Gastrocnemius medialis (tissue), 4 donors: ENCODE measurements around the gene SULT6B1. TPM values are rescaled to one million over a fixed set of nuclear protein-coding genes. Genes with fewer than 3 reads are reported as not detected.

Experiments used
- ATAC-seq, 2 donors: fragments of 150-250 bp; one replicate each; pipeline ENCODE4 v1.9.1; 2016
- DNase-seq, 2 donors: peaks; one replicate each; pipeline ENCODE4 v3.0.0-alpha.2; 2019
- H3K27ac ChIP-seq, 4 donors: fragments of 200-600 bp; sonication (generic); 1 replicate in 1 of 4; 2 replicates in 3 of 4; pipeline ENCODE4 v1.5.1; 2016 to 2018; ENCODE audit warnings: mild to moderate bottlenecking in 2 of 4, moderate library complexity in 1 of 4
- H3K27me3 ChIP-seq, 3 donors: fragments of 200-600 bp; sonication (generic) in 2 of 3; 1 replicate in 1 of 3; 2 replicates in 2 of 3; pipeline versions ENCODE4 v1.5.1 to v1.6.0; 2016 to 2019; ENCODE audit warnings: mild to moderate bottlenecking in 1 of 3, moderate library complexity in 1 of 3
- H3K36me3 ChIP-seq, 2 donors: fragments of 200-600 bp; sonication (generic) in 1 of 2; one replicate each; pipeline ENCODE4 v1.5.1; 2017 to 2018
- H3K4me1 ChIP-seq, 2 donors: fragments of 200-600 bp; sonication (generic) in 1 of 2; one replicate each; pipeline ENCODE4 v1.5.1; 2016 to 2017; ENCODE audit warnings: mild to moderate bottlenecking in 2 of 2
- H3K4me3 ChIP-seq, 4 donors: fragments of 200-600 bp; sonication (generic) in 3 of 4; 1 replicate in 1 of 4; 2 replicates in 3 of 4; pipeline ENCODE4 v1.5.1; 2016 to 2019; ENCODE audit warnings: mild to moderate bottlenecking in 2 of 4
- H3K9me3 ChIP-seq, 3 donors: fragments of 200-600 bp; sonication (generic) in 2 of 3; 1 replicate in 1 of 3; 2 replicates in 2 of 3; pipeline ENCODE4 v1.5.1; 2016 to 2019
- CTCF ChIP-seq, 5 experiments: fragments of 450-650 bp in 3 of 5; fragments of 200-600 bp in 2 of 5; sonication (generic) in 2 of 5; IDR thresholded peaks in 4 of 5; conservative IDR thresholded peaks in 1 of 5; 1 replicate in 4 of 5; 2 replicates in 1 of 5; pipeline ENCODE4 v1.5.1; 2016 to 2019; ENCODE audit warnings: antibody characterized with exemption in 5 of 5, mild to moderate bottlenecking in 3 of 5, moderate library complexity in 3 of 5
- POLR2A ChIP-seq, 2 donors: fragments of 450-650 bp; IDR thresholded peaks; one replicate each; pipeline ENCODE4 v1.6.1; 2017; ENCODE audit warnings: antibody characterized with exemption in 2 of 2, mild to moderate bottlenecking in 2 of 2, moderate library complexity in 2 of 2
- in situ Hi-C, 4 donors: fragments of 200-750 bp; cut with MboI; loops; one replicate each; pipeline versions ENCODE4 v1.15.0 to v1.8.0; 2017; ENCODE audit warnings: low sequenced_read_pairs in 4 of 4
- intact Hi-C: fragments of 100-400 bp; cut with DNase I; formaldehyde crosslinking; loops from one replicate; pipeline ENCODE4 v1.15.1; 2023; ENCODE audit warnings: low total_unique reads
- total RNA-seq, 4 donors: library from RNA; depleted of rRNA; stranded (reverse); fragments of >200 nt; gene quantifications; one replicate each; pipeline versions ENCODE4 v1.1.0 to v1.2.3, GENCODE V29; 2016

The SULT6B1 gene
- total RNA-seq, 4 donors from 2014 or later = not detected

GRCh38 chr2:37180640-37181039 is 7.8 kb downstream of the SULT6B1 start:
- TF ChIP-seq POLR2A (IDR thresholded peaks at IDR 0.05) (no peak), CTCF (IDR thresholded peaks at IDR 0.05 in 4 of 5, conservative IDR thresholded peaks at IDR 0.05 in 1 of 5) (no peak)
- in situ Hi-C loops = no loop called here
- Histone ChIP-seq H3K36me3 (no peaks in the 10 kb centered on the region), H3K27ac (no peak overlapping the region), H3K4me1 (no peaks in the 10 kb centered on the region), H3K9me3 (no peaks in the 10 kb centered on the region), H3K27me3 (no peaks in the 10 kb centered on the region), H3K4me3 (no peak overlapping the region)
- intact Hi-C loops = no loop called here
- no peak for ATAC-seq
- DNase-seq = no peak

GRCh38 chr2:37180006-37180639 is 8.3 kb downstream of the SULT6B1 start:
- Histone ChIP-seq H3K27ac (no peak overlapping the region), H3K4me1 (no peaks in the 10 kb centered on the region), H3K27me3 (no peaks in the 10 kb centered on the region), H3K36me3 (no peaks in the 10 kb centered on the region), H3K9me3 (no peaks in the 10 kb centered on the region), H3K4me3 (no peak overlapping the region)
- ATAC-seq = no peak
- in situ Hi-C loops (no loop called here), intact Hi-C loops (no loop called here)
- no peak for DNase-seq
- TF ChIP-seq POLR2A (IDR thresholded peaks at IDR 0.05) (no peak), CTCF (IDR thresholded peaks at IDR 0.05 in 4 of 5, conservative IDR thresholded peaks at IDR 0.05 in 1 of 5) (no peak)

GRCh38 chr2:37173741-37174140 is 14.7 kb downstream of the SULT6B1 start:
- no peak for DNase-seq
- no peaks in the 10 kb centered on the region for H3K36me3 ChIP-seq
- no peaks in the 10 kb centered on the region for H3K27me3 ChIP-seq
- TF ChIP-seq CTCF (IDR thresholded peaks at IDR 0.05 in 4 of 5, conservative IDR thresholded peaks at IDR 0.05 in 1 of 5) (no peak), POLR2A (IDR thresholded peaks at IDR 0.05) (no peak)
- H3K27ac ChIP-seq = no peak overlapping the region
- H3K4me1 ChIP-seq = no peaks in the 10 kb centered on the region
- in situ Hi-C loops = loop anchor here in 2 of 4 donors (25.0 kb wide), 1 partner anchor 714 kb away; no protein-coding TSS in a partner anchor
- no peak for ATAC-seq
- intact Hi-C loops = no loop called here
- H3K9me3 ChIP-seq = no peaks in the 10 kb centered on the region
- no peak overlapping the region for H3K4me3 ChIP-seq

- no peak for DNase-seq
- no peak for ATAC-seq
- Histone ChIP-seq H3K9me3 (no peaks in the 10 kb centered on the region), H3K36me3 (no peaks in the 10 kb centered on the region), H3K27ac (no peak overlapping the region), H3K4me3 (no peak overlapping the region), H3K27me3 (no peaks in the 10 kb centered on the region), H3K4me1 (no peaks in the 10 kb centered on the region)
- in situ Hi-C loops = loop anchor here in 2 of 4 donors (25.0 kb wide), 1 partner anchor 716 kb away; no protein-coding TSS in a partner anchor
- no peak for TF ChIP-seq CTCF (IDR thresholded peaks at IDR 0.05 in 4 of 5, conservative IDR thresholded peaks at IDR 0.05 in 1 of 5)
- TF ChIP-seq POLR2A (IDR thresholded peaks at IDR 0.05) = no peak
- intact Hi-C loops = no loop called here
Observed at GRCh38 chr2:37171624-37171950, 16.9 kb downstream of the SULT6B1 start.
